ENCODE results near the gene DMD.

The DMD gene

GRCh38 chrX:32185160-32185559 is 1026.2 kb downstream of the DMD start:
- no peak for DNase-seq

- peak in 1 of 2 experiments; percentile 53 for DNase-seq
Observed at GRCh38 chrX:32183066-32183465, 1028.3 kb downstream of the DMD start.

GRCh38 chrX:32176510-32176909 is 1034.8 kb downstream of the DMD start:
- DNase-seq: no peak

- no peak for DNase-seq
Observed at GRCh38 chrX:32170481-32170880, 1040.9 kb downstream of the DMD start.

GRCh38 chrX:32155044-32155638 is 1056.2 kb downstream of the DMD start:
- peak in 1 of 2 experiments; percentile 5 for DNase-seq

GRCh38 chrX:32153585-32153984 is 1057.8 kb downstream of the DMD start:
- no peak for DNase-seq

GRCh38 chrX:32150141-32150540 is 1061.2 kb downstream of the DMD start:
- no peak for DNase-seq

GRCh38 chrX:32141841-32142240 is 1069.5 kb downstream of the DMD start:
- DNase-seq: no peak

- no peak for DNase-seq
Observed at GRCh38 chrX:32139476-32139875, 1071.9 kb downstream of the DMD start.

- no peak for DNase-seq
Observed at GRCh38 chrX:32137525-32137924, 1073.8 kb downstream of the DMD start.

- DNase-seq: no peak
Observed at GRCh38 chrX:32126997-32127396, 1084.4 kb downstream of the DMD start.

GRCh38 chrX:32118832-32119231 is 1092.5 kb downstream of the DMD start:
- DNase-seq: no peak

- no peak for DNase-seq
Observed at GRCh38 chrX:32116047-32116446, 1095.3 kb downstream of the DMD start.

GRCh38 chrX:32087663-32088062 is 1123.7 kb downstream of the DMD start:
- DNase-seq: no peak

- DNase-seq: no peak
Observed at GRCh38 chrX:32084757-32085156, 1126.6 kb downstream of the DMD start.

GRCh38 chrX:32048285-32048684 is 1163.1 kb downstream of the DMD start:
- no peak for DNase-seq

- no peak for DNase-seq
Observed at GRCh38 chrX:32045149-32045548, 1166.2 kb downstream of the DMD start.

GRCh38 chrX:32041181-32041580 is 1170.2 kb downstream of the DMD start:
- DNase-seq: no peak

GRCh38 chrX:32026772-32027171 is 1184.6 kb downstream of the DMD start:
- no peak for DNase-seq

- DNase-seq: no peak
Observed at GRCh38 chrX:32024072-32024471, 1187.3 kb downstream of the DMD start.

GRCh38 chrX:32016195-32016594 is 1195.2 kb downstream of the DMD start:
- no peak for DNase-seq

- no peak for DNase-seq
Observed at GRCh38 chrX:32010948-32011347, 1200.4 kb downstream of the DMD start.

GRCh38 chrX:32010212-32010611 is 1201.1 kb downstream of the DMD start:
- DNase-seq: no peak

GRCh38 chrX:31993637-31994036 is 1217.7 kb downstream of the DMD start:
- DNase-seq: peak; percentile 2 to 62

GRCh38 chrX:31988975-31989374 is 1222.4 kb downstream of the DMD start:
- no peak for DNase-seq

Measured in NCI-H2081 (cell line).